ENCODE data around the gene DOK5.

DNA sequence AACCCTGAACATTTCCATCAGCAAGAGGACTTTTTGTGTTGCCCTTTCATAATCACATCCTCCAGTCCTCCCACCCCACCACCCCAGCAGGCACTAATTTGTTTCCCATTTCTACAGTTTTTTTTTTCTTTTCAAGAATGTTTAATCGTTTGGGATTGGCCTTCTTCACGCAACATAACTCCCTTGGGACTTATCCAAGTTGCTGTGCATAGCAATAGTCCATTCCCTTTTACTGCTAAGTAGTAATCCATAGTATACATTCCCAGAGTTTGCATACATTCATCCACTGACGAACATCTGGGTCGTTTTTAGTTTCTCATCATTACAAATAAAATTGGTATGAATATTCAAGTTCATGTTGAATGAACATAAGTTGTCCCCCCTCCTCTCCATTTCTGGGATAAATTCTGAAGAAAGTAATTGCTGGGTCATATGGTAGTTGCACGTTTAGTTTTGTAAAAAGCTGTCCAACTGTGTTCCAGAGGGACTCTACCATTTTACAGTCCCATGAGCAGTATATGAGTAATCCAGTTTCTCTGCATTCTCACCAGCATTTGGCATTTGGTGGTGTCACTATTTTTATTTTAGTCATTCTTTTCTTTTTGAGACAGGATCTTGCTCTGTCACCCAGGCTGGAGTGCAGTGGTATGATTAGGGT is 90.8 kb downstream of the DOK5 start:
- TF ChIP-seq, protein P1, sequence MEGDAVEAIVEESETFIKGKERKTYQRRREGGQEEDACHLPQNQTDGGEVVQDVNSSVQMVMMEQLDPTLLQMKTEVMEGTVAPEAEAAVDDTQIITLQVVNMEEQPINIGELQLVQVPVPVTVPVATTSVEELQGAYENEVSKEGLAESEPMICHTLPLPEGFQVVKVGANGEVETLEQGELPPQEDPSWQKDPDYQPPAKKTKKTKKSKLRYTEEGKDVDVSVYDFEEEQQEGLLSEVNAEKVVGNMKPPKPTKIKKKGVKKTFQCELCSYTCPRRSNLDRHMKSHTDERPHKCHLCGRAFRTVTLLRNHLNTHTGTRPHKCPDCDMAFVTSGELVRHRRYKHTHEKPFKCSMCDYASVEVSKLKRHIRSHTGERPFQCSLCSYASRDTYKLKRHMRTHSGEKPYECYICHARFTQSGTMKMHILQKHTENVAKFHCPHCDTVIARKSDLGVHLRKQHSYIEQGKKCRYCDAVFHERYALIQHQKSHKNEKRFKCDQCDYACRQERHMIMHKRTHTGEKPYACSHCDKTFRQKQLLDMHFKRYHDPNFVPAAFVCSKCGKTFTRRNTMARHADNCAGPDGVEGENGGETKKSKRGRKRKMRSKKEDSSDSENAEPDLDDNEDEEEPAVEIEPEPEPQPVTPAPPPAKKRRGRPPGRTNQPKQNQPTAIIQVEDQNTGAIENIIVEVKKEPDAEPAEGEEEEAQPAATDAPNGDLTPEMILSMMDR (IDR thresholded peaks at IDR 0.05), result no peak
- no peak for TF ChIP-seq ZFX (IDR thresholded peaks at IDR 0.05; ENCODE audit: borderline replicate concordance)

All from 22Rv1 (cell line).